Caco-2 (cell line): ENCODE measurements around the gene ASH1L. TPM values are rescaled to one million over a fixed set of nuclear protein-coding genes. Genes with fewer than 3 reads are reported as not detected.

Experiments used
- BruUV-seq: library from RNA; stranded (reverse); fragments of 400-500 nt; replicated peaks from 2 replicates; lab custom pipeline; 2021; lab: Mats Ljungman, UMichigan
- CTCF ChIA-PET: fragments of 300-600 bp; sonication (Branson Sonifier 250); formaldehyde crosslinking; loops from one replicate; lab custom pipeline; 2022; ENCODE audit warnings: antibody characterized with exemption; lab: Charles Lee
- POLR2A ChIA-PET: fragments of 300-600 bp; sonication (Branson Sonifier 250); formaldehyde crosslinking; loops from one replicate; lab custom pipeline; 2022; ENCODE audit warnings: antibody characterized with exemption; lab: Charles Lee
- DNase-seq, 2 experiments: peaks; one replicate each; pipeline versions ENCODE4 v3.0.0 to v3.0.0-alpha.2; 2020 to 2022
- H3K27me3 ChIP-seq: replicated peaks from 2 replicates; pipeline ENCODE4 v1.6.0; 2011; ENCODE audit warnings: low read length; ENCODE audit not compliant: control insufficient read depth, insufficient read depth
- H3K36me3 ChIP-seq: 2 replicates; pipeline ENCODE4 v1.5.1; 2011; ENCODE audit warnings: low read length; ENCODE audit not compliant: control insufficient read depth, insufficient read depth
- H3K4me1 ChIP-seq: fragments of 250-450 bp; sonication (Bioruptor Pico); 2 replicates; pipeline ENCODE4 v1.5.1; 2020; ENCODE audit warnings: mild to moderate bottlenecking
- H3K4me3 ChIP-seq: 2 replicates; pipeline ENCODE4 v1.5.1; 2011; ENCODE audit warnings: low read depth, mild to moderate bottlenecking, control low read depth, low read length
- H3K9me3 ChIP-seq: fragments of 250-450 bp; sonication (Bioruptor Pico); 2 replicates; pipeline ENCODE4 v1.5.1; 2020; ENCODE audit warnings: mild to moderate bottlenecking, moderate library complexity
- H3K27ac Mint-ChIP-seq: one replicate; pipeline ENCODE4 v1.8.0; 2022; ENCODE audit warnings: mixed read lengths; ENCODE audit not compliant: unreplicated experiment
- H3K27me3 Mint-ChIP-seq: one replicate; pipeline ENCODE4 v1.8.0; 2022; ENCODE audit warnings: mixed read lengths; ENCODE audit not compliant: insufficient read depth, unreplicated experiment
- H3K36me3 Mint-ChIP-seq: one replicate; pipeline ENCODE4 v1.8.0; 2022; ENCODE audit warnings: mild to moderate bottlenecking, mixed read lengths; ENCODE audit not compliant: insufficient read depth, unreplicated experiment
- H3K4me1 Mint-ChIP-seq: one replicate; pipeline ENCODE4 v1.8.0; 2022; ENCODE audit warnings: low read depth, mixed read lengths; ENCODE audit not compliant: unreplicated experiment
- H3K4me3 Mint-ChIP-seq: one replicate; pipeline ENCODE4 v1.8.0; 2022; ENCODE audit warnings: mild to moderate bottlenecking, moderate library complexity, mixed read lengths; ENCODE audit not compliant: unreplicated experiment
- H3K9me3 Mint-ChIP-seq: one replicate; pipeline ENCODE4 v1.8.0; 2022; ENCODE audit warnings: mixed read lengths; ENCODE audit not compliant: unreplicated experiment
- intact Hi-C: fragments of 100-400 bp; cut with micrococcal nuclease; formaldehyde crosslinking; loops from one replicate; pipeline ENCODE4 v1.10.0; 2022; ENCODE audit not compliant: unreplicated experiment
- total RNA-seq: library from RNA; stranded (reverse); gene quantifications from 2 replicates; pipeline ENCODE4 v1.2.3, GENCODE V29; 2022
- TF ChIP-seq, protein P1 (sequence below), 2 experiments: fragments of 200-600 bp in 1 of 2; IDR thresholded peaks; 1 replicate in 1 of 2; 2 replicates in 1 of 2; pipeline versions ENCODE4 v1.5.1 to v1.8.0; 2011 to 2022; ENCODE audit warnings: antibody characterized with exemption in 1 of 2, control low read depth in 1 of 2, inconsistent platforms in 1 of 2, low read depth in 1 of 2, low read length in 1 of 2, mild to moderate bottlenecking in 1 of 2, moderate library complexity in 1 of 2; ENCODE audit not compliant: insufficient read depth in 1 of 2, severe bottlenecking in 1 of 2, unreplicated experiment in 1 of 2

The ASH1L gene
- total RNA-seq, 1 experiment from 2014 or later, result 39.4 TPM

DNA sequence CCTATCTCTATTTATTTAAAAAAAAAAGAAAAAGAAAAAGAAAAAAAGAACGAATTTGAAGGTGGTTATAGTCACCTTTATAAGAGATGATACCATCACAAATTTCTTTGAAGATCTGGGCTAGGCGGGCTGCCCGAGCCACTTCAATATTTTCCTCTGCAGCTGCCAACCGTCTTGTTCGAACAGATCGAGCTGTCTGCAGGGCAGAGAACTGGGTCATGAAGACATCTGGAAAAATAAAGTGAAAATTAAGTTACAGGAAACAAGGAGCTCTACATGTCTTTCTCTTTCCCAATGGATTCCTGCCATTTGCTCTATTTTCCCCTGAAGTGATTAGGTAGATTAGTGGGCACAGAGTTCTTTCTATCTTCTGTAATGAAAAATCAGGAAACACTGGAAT, 210.0 kb downstream of the ASH1L start:
- no peak overlapping the region for H3K4me3 Mint-ChIP-seq
- H3K4me1 Mint-ChIP-seq, result no peaks in the 10 kb centered on the region
- no peaks in the 10 kb centered on the region for H3K9me3 ChIP-seq
- intact Hi-C loops, result no loop called here
- H3K27me3 ChIP-seq, result no peaks in the 10 kb centered on the region
- ChIA-PET POLR2A (interaction anchor here (0.6 kb wide), 1 partner anchor 188 kb away, joined by 6 read pairs; no protein-coding TSS in a partner anchor), CTCF (no interaction called here)
- H3K27ac Mint-ChIP-seq, result no peak overlapping the region
- H3K27me3 Mint-ChIP-seq, result no peaks in the 10 kb centered on the region
- H3K9me3 Mint-ChIP-seq, result no peaks in the 10 kb centered on the region
- H3K4me3 ChIP-seq, result no peak overlapping the region
- TF ChIP-seq, protein P1, sequence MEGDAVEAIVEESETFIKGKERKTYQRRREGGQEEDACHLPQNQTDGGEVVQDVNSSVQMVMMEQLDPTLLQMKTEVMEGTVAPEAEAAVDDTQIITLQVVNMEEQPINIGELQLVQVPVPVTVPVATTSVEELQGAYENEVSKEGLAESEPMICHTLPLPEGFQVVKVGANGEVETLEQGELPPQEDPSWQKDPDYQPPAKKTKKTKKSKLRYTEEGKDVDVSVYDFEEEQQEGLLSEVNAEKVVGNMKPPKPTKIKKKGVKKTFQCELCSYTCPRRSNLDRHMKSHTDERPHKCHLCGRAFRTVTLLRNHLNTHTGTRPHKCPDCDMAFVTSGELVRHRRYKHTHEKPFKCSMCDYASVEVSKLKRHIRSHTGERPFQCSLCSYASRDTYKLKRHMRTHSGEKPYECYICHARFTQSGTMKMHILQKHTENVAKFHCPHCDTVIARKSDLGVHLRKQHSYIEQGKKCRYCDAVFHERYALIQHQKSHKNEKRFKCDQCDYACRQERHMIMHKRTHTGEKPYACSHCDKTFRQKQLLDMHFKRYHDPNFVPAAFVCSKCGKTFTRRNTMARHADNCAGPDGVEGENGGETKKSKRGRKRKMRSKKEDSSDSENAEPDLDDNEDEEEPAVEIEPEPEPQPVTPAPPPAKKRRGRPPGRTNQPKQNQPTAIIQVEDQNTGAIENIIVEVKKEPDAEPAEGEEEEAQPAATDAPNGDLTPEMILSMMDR (IDR thresholded peaks at IDR 0.05; ENCODE audit: insufficient read depth in 1 of 2, low read depth in 1 of 2, low read length in 1 of 2, severe bottlenecking in 1 of 2, unreplicated experiment in 1 of 2), result no peak
- no peak for DNase-seq
- peaks cover 62% of the 10 kb centered on the region for H3K36me3 Mint-ChIP-seq
- no peaks in the 10 kb centered on the region for H3K36me3 ChIP-seq
- no peaks in the 10 kb centered on the region for H3K4me1 ChIP-seq
- BruUV-seq, result no TSS peak

DNA sequence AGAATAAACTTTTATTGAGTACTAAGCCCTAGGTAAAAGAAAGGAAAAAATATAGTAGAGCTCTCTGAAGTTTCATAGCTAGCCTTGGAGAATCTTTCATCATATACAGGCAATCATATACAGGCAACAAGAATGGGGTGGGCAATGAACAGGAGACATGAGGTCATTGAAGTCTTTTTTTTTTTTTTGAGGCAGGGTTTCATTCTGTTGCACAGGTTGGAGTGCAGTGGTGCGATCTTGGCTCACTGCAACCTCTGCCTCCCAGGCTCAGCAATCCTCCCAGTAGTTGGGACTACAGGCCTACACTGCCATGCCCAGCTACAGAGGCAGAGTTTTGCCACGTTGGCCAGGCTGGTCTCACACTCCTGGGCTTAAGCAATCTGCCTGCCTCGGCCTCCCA, 219.8 kb downstream of the ASH1L start:
- H3K4me1 Mint-ChIP-seq, result no peaks in the 10 kb centered on the region
- no peak overlapping the region for H3K4me3 ChIP-seq
- H3K27me3 Mint-ChIP-seq, result no peaks in the 10 kb centered on the region
- BruUV-seq, result no TSS peak
- H3K4me1 ChIP-seq, result no peaks in the 10 kb centered on the region
- POLR2A ChIA-PET, result no interaction called here
- H3K27me3 ChIP-seq, result no peaks in the 10 kb centered on the region
- intact Hi-C loops, result no loop called here
- TF ChIP-seq, protein P1 (IDR thresholded peaks at IDR 0.05; ENCODE audit: insufficient read depth in 1 of 2, low read depth in 1 of 2, low read length in 1 of 2, severe bottlenecking in 1 of 2, unreplicated experiment in 1 of 2), result no peak
- no peak overlapping the region for H3K27ac Mint-ChIP-seq
- H3K9me3 ChIP-seq, result no peaks in the 10 kb centered on the region
- H3K9me3 Mint-ChIP-seq, result no peaks in the 10 kb centered on the region
- CTCF ChIA-PET, result no interaction called here
- no peak for DNase-seq
- peaks cover 83% of the 10 kb centered on the region for H3K36me3 Mint-ChIP-seq
- peaks cover 1% of the 10 kb centered on the region for H3K36me3 ChIP-seq
- no peak overlapping the region for H3K4me3 Mint-ChIP-seq

DNA sequence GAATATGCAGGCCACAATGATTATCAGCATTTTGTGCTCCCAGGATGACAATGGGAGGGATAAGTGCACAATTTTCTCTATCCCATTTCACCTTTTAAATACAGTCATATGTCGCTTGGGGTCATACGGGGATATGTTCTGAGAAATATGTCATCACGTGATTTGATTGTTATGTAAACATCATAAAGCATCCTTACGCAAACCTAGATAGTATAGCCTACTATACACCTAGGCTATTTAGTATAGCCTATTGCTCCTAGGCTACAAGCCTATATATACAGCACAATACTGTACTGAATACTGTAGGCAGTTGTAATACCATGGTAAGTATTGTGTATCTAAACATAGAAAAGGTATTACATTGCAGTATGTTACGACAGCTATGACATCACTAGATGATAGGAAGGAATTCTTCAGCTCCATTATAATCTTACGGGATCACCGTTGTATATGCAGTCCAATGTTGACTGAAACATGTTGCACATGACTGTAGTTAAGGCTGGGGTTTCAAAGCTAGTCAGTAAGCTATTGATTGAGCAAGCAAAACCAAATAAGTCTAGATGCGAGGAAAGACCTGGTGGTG, 223.0 kb downstream of the ASH1L start:
- no peaks in the 10 kb centered on the region for H3K4me1 Mint-ChIP-seq
- peaks cover 62% of the 10 kb centered on the region for H3K36me3 Mint-ChIP-seq
- ChIA-PET POLR2A (no interaction called here), CTCF (interaction anchor here (1.0 to 1.3 kb wide), 2 partner anchors 84 to 89 kb away, joined by 3 to 4 read pairs; partner anchors contain the start of gene ENTREP3)
- intact Hi-C loops, result no loop called here
- no peaks in the 10 kb centered on the region for H3K27me3 Mint-ChIP-seq
- H3K27me3 ChIP-seq, result no peaks in the 10 kb centered on the region
- H3K36me3 ChIP-seq, result peaks cover 3% of the 10 kb centered on the region
- no peak overlapping the region for H3K4me3 ChIP-seq
- TF ChIP-seq, protein P1 (IDR thresholded peaks at IDR 0.05; ENCODE audit: insufficient read depth in 1 of 2, low read depth in 1 of 2, low read length in 1 of 2, severe bottlenecking in 1 of 2, unreplicated experiment in 1 of 2), result no peak
- H3K4me1 ChIP-seq, result no peaks in the 10 kb centered on the region
- H3K4me3 Mint-ChIP-seq, result no peak overlapping the region
- BruUV-seq, result no TSS peak
- H3K9me3 ChIP-seq, result no peaks in the 10 kb centered on the region
- DNase-seq, result no peak
- H3K9me3 Mint-ChIP-seq, result no peaks in the 10 kb centered on the region
- H3K27ac Mint-ChIP-seq, result no peak overlapping the region
